ENCODE results near the gene LMO3. TPM values are rescaled to one million over a fixed set of nuclear protein-coding genes. Genes with fewer than 3 reads are reported as not detected.

Gene LMO3
- total and polyA plus RNA-seq, 2 of the 8 experiments (the other 6 are each of a cell fraction or from before 2014, with no cell fraction given), result 4.7 to 16.7 TPM

- H2BK15ac ChIP-seq (ENCODE audit: low read length), result no peak overlapping the region
- H3K4ac ChIP-seq (replicated peaks; ENCODE audit: insufficient read length, low read depth, low read length), result no peak overlapping the region
- no peak overlapping the region for H4K8ac ChIP-seq (ENCODE audit: extremely low read depth, insufficient read depth, low read length)
- H2BK5ac ChIP-seq (ENCODE audit: low read depth, low read length), result no peak overlapping the region
- H3K18ac ChIP-seq (ENCODE audit: extremely low read depth, low read length), result no peak overlapping the region
- DNase-seq (ENCODE audit: low read depth in 1 of 2, low spot score in 2 of 2) (no peak), FAIRE-seq (no peak)
- ChIA-PET CTCF (ENCODE audit: partially characterized antibody) (interaction anchor here (0.6 to 1.6 kb wide), 2 partner anchors 11 to 483 kb away, joined by 3 read pairs; no protein-coding TSS in a partner anchor), POLR2A (ENCODE audit: partially characterized antibody) (interaction anchor here (1.2 kb wide), 1 partner anchor 15 kb away, joined by 3 read pairs; no protein-coding TSS in a partner anchor)
- no peak overlapping the region for H3K9ac ChIP-seq (replicated peaks in 1 of 4; ENCODE audit: extremely low read depth in 1 of 4, low read depth in 3 of 4, low read length in 3 of 4)
- no peaks in the 10 kb centered on the region; a peak in 1 of 7 replicates for H3K4me1 ChIP-seq (replicated peaks in 1 of 4; ENCODE audit: control insufficient read depth in 3 of 4, insufficient read depth in 4 of 4, low read length in 3 of 4)
- H2BK12ac ChIP-seq (ENCODE audit: low read depth, low read length), result no peak overlapping the region
- no peak overlapping the region for H3K56ac ChIP-seq (replicated peaks; ENCODE audit: insufficient read length, low read depth, low read length)
- H4K91ac ChIP-seq (replicated peaks; ENCODE audit: insufficient read length, low read length), result no peak overlapping the region
- no peaks in the 10 kb centered on the region for H3K27me3 ChIP-seq (replicated peaks in 1 of 4; ENCODE audit: control insufficient read depth in 3 of 4, extremely low read depth in 1 of 4, insufficient read depth in 3 of 4, low read length in 3 of 4)
- no peak overlapping the region for H3K4me2 ChIP-seq (ENCODE audit: insufficient read depth in 1 of 2, low read depth in 2 of 2, low read length in 2 of 2)
- H3K27ac ChIP-seq (ENCODE audit: low read depth, low read length), result no peak overlapping the region
- no peak overlapping the region for H2AK5ac ChIP-seq (ENCODE audit: low read depth, low read length)
- H2BK120ac ChIP-seq (replicated peaks; ENCODE audit: low read depth, low read length), result no peak overlapping the region
- no peaks in the 10 kb centered on the region for H4K20me1 ChIP-seq (replicated peaks in 1 of 2; ENCODE audit: control insufficient read depth in 1 of 2, insufficient read depth in 2 of 2, low read length in 2 of 2)
- H4K5ac ChIP-seq (ENCODE audit: insufficient read length, low read depth, low read length), result no peak overlapping the region
- WGBS, 2 experiments (ENCODE audit: extremely low coverage in 1 of 2, insufficient coverage in 1 of 2, insufficient read length in 1 of 2, insufficient replicate concordance in 2 of 2, low coverage in 1 of 2, low lambda C conversion rate in 2 of 2, missing lambda C conversion rate in 1 of 2), result 84 to 100% methylated on average over 1 to 4 of the region's 4 CpGs
- H3K9me3 ChIP-seq (ENCODE audit: insufficient read depth in 2 of 2, low read depth in 1 of 2, low read length in 1 of 2), result no peaks in the 10 kb centered on the region
- TF ChIP-seq TCF12 (IDR thresholded peaks at IDR 0.05; ENCODE audit: low read depth, low read length), result no peak
- TF ChIP-seq SIN3A (conservative IDR thresholded peaks at IDR 0.05 in 1 of 2, IDR thresholded peaks at IDR 0.05 in 1 of 2; ENCODE audit: low read depth in 1 of 2, low read length in 2 of 2), result no peak
- TF ChIP-seq CHD1 (IDR thresholded peaks at IDR 0.05; ENCODE audit: low read depth, low read length), result no peak
- no peak for TF ChIP-seq ATF2 (IDR thresholded peaks at IDR 0.05; ENCODE audit: low read length)
- TF ChIP-seq CBX8 (IDR thresholded peaks at IDR 0.05; ENCODE audit: borderline replicate concordance, low read depth, low read length), result no peak
- no peak for TF ChIP-seq SP1 (IDR thresholded peaks at IDR 0.05; ENCODE audit: low read depth, low read length)
- no peak for TF ChIP-seq CBX5 (IDR thresholded peaks at IDR 0.05; ENCODE audit: low read depth, low read length)
- TF ChIP-seq EP300 (IDR thresholded peaks at IDR 0.05; ENCODE audit: borderline replicate concordance in 1 of 2, low read depth in 2 of 2, low read length in 2 of 2), result no peak
- TF ChIP-seq JUN (IDR thresholded peaks at IDR 0.05; ENCODE audit: low read depth, low read length), result no peak
- TF ChIP-seq SIX5 (IDR thresholded peaks at IDR 0.05; ENCODE audit: low read depth, low read length), result no peak
- no peak for TF ChIP-seq POLR2AphosphoS5 (IDR thresholded peaks at IDR 0.05; ENCODE audit: low read depth, low read length)
- H3K23ac ChIP-seq (ENCODE audit: insufficient read length), result no peak overlapping the region
- H3K79me2 ChIP-seq (ENCODE audit: control insufficient read depth in 1 of 2, insufficient read depth in 2 of 2, low read length in 2 of 2), result no peaks in the 10 kb centered on the region
- no peak overlapping the region for H2BK20ac ChIP-seq (ENCODE audit: low read length)
- no peaks in the 10 kb centered on the region for H3K79me1 ChIP-seq (ENCODE audit: low read depth, low read length)
- no peak overlapping the region for H3K4me3 ChIP-seq (ENCODE audit: extremely low read depth in 1 of 4, insufficient read depth in 2 of 4, low read depth in 3 of 4, low read length in 4 of 4)
- no peak overlapping the region for H3K14ac ChIP-seq (ENCODE audit: insufficient read length)
- H3K36me3 ChIP-seq (ENCODE audit: control insufficient read depth in 2 of 4, insufficient read depth in 4 of 4, low read length in 3 of 4), result 0 out of 8 replicates have a peak, but pooled peaks cover 0 to 2% (median 0%) of the 10 kb centered on the region in 4 experiments
- H3K23me2 ChIP-seq (ENCODE audit: low read depth, low read length), result no peaks in the 10 kb centered on the region
- no peak overlapping the region for H2AFZ ChIP-seq (ENCODE audit: low read length)
These were observed 21.8 kb downstream of the LMO3 start for GRCh38 chr12:16583969-16584745.

All from H1 (cell line).